Astrocyte (in vitro differentiated cells and primary cell): Measurements from ENCODE around the gene IQGAP2.

Experiments
- EZH2 ChIP-seq: IDR thresholded peaks from 2 replicates; pipeline ENCODE4 v1.6.1; 2012; ENCODE audit warnings: mild to moderate bottlenecking, low read length, inconsistent platforms; ENCODE audit not compliant: insufficient read depth
- TF ChIP-seq, protein P1 (sequence below): IDR thresholded peaks from 2 replicates; pipeline ENCODE4 v1.5.1; 2011; ENCODE audit warnings: low read depth, mild to moderate bottlenecking, inconsistent platforms, low read length, moderate library complexity; ENCODE audit not compliant: insufficient read depth

DNA sequence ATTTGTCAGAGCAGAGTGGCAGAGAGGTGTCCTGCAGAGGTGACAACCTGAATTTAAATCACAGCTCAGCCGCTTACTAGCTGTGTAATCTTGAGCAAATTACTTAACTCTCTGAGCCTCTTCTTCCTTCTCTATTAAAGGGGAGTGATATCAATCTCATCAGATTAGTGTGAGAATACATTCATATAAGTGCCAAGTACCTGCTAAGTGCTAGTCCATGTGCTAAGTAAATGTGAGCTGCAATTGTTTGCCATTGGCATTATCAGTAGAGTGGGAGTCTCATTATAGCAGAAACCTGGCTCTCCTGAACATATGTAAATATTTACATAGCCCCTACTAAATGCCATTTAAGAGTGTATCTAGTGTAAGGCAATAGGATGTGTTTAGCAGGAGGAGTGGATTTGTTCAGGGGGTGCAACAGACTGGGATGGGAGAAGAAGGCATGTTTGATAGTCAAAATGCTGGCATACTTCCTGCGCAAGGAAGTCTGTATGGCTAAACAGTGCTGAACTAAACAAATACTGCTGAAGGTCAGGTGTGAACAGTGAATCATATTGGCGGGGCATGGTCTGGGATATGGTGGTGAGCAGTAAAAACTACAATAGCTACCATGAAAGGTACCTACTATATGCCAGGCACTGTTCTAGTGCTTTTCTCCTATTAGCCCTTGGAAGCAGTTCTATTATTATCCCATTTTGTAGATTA, 145.6 kb downstream of the IQGAP2 start:
- TF ChIP-seq, protein P1, sequence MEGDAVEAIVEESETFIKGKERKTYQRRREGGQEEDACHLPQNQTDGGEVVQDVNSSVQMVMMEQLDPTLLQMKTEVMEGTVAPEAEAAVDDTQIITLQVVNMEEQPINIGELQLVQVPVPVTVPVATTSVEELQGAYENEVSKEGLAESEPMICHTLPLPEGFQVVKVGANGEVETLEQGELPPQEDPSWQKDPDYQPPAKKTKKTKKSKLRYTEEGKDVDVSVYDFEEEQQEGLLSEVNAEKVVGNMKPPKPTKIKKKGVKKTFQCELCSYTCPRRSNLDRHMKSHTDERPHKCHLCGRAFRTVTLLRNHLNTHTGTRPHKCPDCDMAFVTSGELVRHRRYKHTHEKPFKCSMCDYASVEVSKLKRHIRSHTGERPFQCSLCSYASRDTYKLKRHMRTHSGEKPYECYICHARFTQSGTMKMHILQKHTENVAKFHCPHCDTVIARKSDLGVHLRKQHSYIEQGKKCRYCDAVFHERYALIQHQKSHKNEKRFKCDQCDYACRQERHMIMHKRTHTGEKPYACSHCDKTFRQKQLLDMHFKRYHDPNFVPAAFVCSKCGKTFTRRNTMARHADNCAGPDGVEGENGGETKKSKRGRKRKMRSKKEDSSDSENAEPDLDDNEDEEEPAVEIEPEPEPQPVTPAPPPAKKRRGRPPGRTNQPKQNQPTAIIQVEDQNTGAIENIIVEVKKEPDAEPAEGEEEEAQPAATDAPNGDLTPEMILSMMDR: no peak
- TF ChIP-seq EZH2: no peak
